Measurements from ENCODE around the gene SRMS. TPM values are rescaled to one million over a fixed set of nuclear protein-coding genes. Genes with fewer than 3 reads are reported as not detected.

Gene SRMS
- polyA plus RNA-seq, 1 donor (not counting 4 experiments of a cell fraction or from before 2014, with no cell fraction given), result 0.10 TPM

DNA sequence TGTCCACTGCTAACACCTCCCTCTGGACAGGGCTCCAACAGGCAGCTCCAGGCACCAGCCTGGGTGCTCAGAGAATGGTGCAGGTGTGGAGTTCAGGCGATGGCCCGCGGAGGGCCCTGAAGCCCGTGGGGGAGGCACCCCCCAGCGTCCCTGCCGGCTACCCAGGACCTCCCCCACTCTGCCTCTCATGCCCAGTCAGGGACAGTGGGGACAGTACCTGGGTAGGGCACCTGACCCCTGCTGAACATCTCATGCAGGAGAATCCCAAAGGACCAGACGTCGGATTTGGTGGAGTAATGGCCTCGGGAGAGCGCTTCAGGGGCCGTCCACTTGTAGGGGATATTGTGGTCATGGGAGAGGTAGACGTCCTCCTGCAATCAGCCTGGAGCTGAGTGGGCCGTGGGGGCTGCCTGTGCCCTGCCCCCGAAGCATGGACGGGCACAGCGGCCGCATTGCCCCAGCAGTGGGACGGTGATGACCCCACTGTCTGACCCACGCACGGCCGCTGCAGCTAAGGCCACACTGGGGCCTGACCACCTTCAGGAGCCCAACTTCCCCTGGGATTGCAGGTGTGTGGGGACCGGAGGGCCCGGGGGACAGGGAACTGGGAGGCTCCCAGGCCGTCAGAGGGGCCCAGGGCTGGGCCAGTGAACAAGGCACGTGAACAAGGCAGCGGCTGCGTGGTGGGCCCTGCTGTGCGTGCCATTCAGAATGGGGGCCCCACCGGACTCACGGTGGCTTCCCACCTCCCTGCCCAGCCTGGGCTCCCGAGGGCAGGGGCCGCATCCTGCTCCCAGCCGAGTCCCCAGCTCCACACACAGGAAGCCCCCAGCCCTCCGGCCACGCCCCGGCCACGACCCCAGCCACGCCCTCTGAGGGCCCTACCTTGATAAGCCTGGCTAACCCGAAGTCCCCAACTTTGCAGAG lies 17.4 kb downstream of the SRMS start:
- Histone ChIP-seq H3K79me2 (ENCODE audit: control insufficient read depth, insufficient read depth, low read length) (no peaks in the 10 kb centered on the region), H3K4me3 (ENCODE audit: control insufficient read depth in 2 of 3, extremely low read depth in 1 of 3, insufficient read depth in 2 of 3, low read depth in 1 of 3, low read length in 3 of 3) (no peak overlapping the region), H3K4me2 (ENCODE audit: control insufficient read depth, extremely low read depth, insufficient read depth, low read depth, low read length) (no peak overlapping the region), H3K36me3 (ENCODE audit: control insufficient read depth in 2 of 2, extremely low read depth in 1 of 2, insufficient read depth in 2 of 2, low read length in 2 of 2) (peaks cover 12 to 23% of the 10 kb centered on the region in 2 experiments), H3K27me3 (ENCODE audit: control insufficient read depth, extremely low read depth, insufficient read depth, low read length) (no peaks in the 10 kb centered on the region), H3K27ac (ENCODE audit: control insufficient read depth, insufficient read depth, low read length) (no peak overlapping the region), H3K9me1 (ENCODE audit: control insufficient read depth, extremely low read depth, insufficient read depth, low read length) (no peaks in the 10 kb centered on the region), H3K9me3 (ENCODE audit: control insufficient read depth, low read depth, low read length) (no peaks in the 10 kb centered on the region), H4K20me1 (ENCODE audit: control insufficient read depth, extremely low read depth, insufficient read depth, low read length) (peaks cover 7% of the 10 kb centered on the region), H2AFZ (ENCODE audit: control insufficient read depth, low read length) (no peak overlapping the region), H3K4me1 (ENCODE audit: control insufficient read depth, extremely low read depth, insufficient read depth, low read length) (peaks cover 16% of the 10 kb centered on the region), H3K9ac (ENCODE audit: control insufficient read depth, extremely low read depth, insufficient read depth, low read length) (no peak overlapping the region)
- dilution Hi-C loops (cut with MboI; ENCODE audit: extremely low pct_ligation_motif_present, low sequenced_read_pairs), result no loop called here
- TF ChIP-seq, protein P1, sequence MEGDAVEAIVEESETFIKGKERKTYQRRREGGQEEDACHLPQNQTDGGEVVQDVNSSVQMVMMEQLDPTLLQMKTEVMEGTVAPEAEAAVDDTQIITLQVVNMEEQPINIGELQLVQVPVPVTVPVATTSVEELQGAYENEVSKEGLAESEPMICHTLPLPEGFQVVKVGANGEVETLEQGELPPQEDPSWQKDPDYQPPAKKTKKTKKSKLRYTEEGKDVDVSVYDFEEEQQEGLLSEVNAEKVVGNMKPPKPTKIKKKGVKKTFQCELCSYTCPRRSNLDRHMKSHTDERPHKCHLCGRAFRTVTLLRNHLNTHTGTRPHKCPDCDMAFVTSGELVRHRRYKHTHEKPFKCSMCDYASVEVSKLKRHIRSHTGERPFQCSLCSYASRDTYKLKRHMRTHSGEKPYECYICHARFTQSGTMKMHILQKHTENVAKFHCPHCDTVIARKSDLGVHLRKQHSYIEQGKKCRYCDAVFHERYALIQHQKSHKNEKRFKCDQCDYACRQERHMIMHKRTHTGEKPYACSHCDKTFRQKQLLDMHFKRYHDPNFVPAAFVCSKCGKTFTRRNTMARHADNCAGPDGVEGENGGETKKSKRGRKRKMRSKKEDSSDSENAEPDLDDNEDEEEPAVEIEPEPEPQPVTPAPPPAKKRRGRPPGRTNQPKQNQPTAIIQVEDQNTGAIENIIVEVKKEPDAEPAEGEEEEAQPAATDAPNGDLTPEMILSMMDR (optimal IDR thresholded peaks at IDR 0.05 in 1 of 3, IDR thresholded peaks at IDR 0.05 in 1 of 3, conservative IDR thresholded peaks at IDR 0.05 in 1 of 3; ENCODE audit: extremely low read depth in 1 of 3, insufficient read depth in 2 of 3, low read length in 3 of 3), result no peak
- no peak for TF ChIP-seq EZH2 (IDR thresholded peaks at IDR 0.05; ENCODE audit: low read length)
- no peak for FAIRE-seq
- no peak for DNase-seq (ENCODE audit: low read depth, low spot score)

DNA sequence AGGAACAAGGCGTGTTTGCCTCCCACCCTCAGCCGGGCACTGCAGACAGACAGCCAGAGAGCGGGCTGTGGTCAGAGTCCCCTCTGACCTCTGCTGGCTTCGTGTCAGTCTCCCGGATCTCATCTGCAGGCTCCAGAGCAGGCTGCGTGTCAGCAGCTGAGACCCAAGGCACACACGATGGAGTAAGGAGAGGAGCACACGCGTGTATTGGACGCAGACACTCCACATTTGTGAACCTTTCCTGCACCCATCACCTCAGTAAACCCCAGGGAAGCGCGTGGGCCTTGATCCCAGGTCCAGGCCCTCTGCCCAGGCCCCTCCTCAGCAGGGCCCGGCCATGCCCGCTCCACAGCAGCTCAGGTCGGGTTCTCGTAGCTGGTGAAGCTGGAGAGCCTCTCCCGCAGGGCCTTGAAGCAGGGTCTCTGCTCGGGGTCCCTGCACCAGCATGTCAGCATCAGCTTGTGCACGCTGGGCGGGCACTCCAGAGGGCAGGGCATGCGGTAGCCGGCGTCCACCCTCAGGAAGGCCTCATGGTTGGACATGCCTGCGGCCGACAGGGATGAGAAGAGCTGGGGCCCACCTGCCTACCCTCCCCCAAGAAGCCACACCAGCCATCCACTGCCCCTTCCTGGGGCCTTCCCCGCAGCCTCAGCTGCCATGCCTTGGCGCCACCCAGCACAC lies 18.2 kb downstream of the SRMS start:
- H3K4me1 ChIP-seq (ENCODE audit: control insufficient read depth, extremely low read depth, insufficient read depth, low read length), result peaks cover 8% of the 10 kb centered on the region
- no peak for FAIRE-seq
- no peak overlapping the region for H3K9ac ChIP-seq (ENCODE audit: control insufficient read depth, extremely low read depth, insufficient read depth, low read length)
- dilution Hi-C loops (cut with MboI; ENCODE audit: extremely low pct_ligation_motif_present, low sequenced_read_pairs), result no loop called here
- H3K27ac ChIP-seq (ENCODE audit: control insufficient read depth, insufficient read depth, low read length), result no peak overlapping the region
- no peak overlapping the region for H3K4me2 ChIP-seq (ENCODE audit: control insufficient read depth, extremely low read depth, insufficient read depth, low read depth, low read length)
- no peak for DNase-seq (ENCODE audit: low read depth, low spot score)
- no peaks in the 10 kb centered on the region for H3K9me3 ChIP-seq (ENCODE audit: control insufficient read depth, low read depth, low read length)
- H3K9me1 ChIP-seq (ENCODE audit: control insufficient read depth, extremely low read depth, insufficient read depth, low read length), result no peaks in the 10 kb centered on the region
- H3K36me3 ChIP-seq (ENCODE audit: control insufficient read depth in 2 of 2, extremely low read depth in 1 of 2, insufficient read depth in 2 of 2, low read length in 2 of 2), result peaks cover 12 to 23% of the 10 kb centered on the region in 2 experiments
- no peak overlapping the region for H3K4me3 ChIP-seq (ENCODE audit: control insufficient read depth in 2 of 3, extremely low read depth in 1 of 3, insufficient read depth in 2 of 3, low read depth in 1 of 3, low read length in 3 of 3)
- no peaks in the 10 kb centered on the region for H3K27me3 ChIP-seq (ENCODE audit: control insufficient read depth, extremely low read depth, insufficient read depth, low read length)
- peaks cover 7% of the 10 kb centered on the region for H4K20me1 ChIP-seq (ENCODE audit: control insufficient read depth, extremely low read depth, insufficient read depth, low read length)
- no peak overlapping the region for H2AFZ ChIP-seq (ENCODE audit: control insufficient read depth, low read length)
- no peak for TF ChIP-seq EZH2 (IDR thresholded peaks at IDR 0.05; ENCODE audit: low read length)
- TF ChIP-seq, protein P1 (optimal IDR thresholded peaks at IDR 0.05 in 1 of 3, IDR thresholded peaks at IDR 0.05 in 1 of 3, conservative IDR thresholded peaks at IDR 0.05 in 1 of 3; ENCODE audit: extremely low read depth in 1 of 3, insufficient read depth in 2 of 3, low read length in 3 of 3), result no peak
- H3K79me2 ChIP-seq (ENCODE audit: control insufficient read depth, insufficient read depth, low read length), result no peaks in the 10 kb centered on the region
